PC-3 (cell line): ENCODE data around the gene TEX9.

ENCODE experiments used
- CTCF ChIP-seq: fragments of 300-600 bp; sonication (generic); conservative IDR thresholded peaks from 2 replicates; pipeline ENCODE4 v1.5.1; 2017; ENCODE audit warnings: antibody characterized with exemption, low read depth, mild to moderate bottlenecking, low read length
- EZH2 ChIP-seq: fragments of 300-600 bp; sonication (generic); IDR thresholded peaks from one replicate; pipeline ENCODE4 v1.6.1; 2017; ENCODE audit warnings: antibody characterized with exemption, mild to moderate bottlenecking, low read length; ENCODE audit not compliant: unreplicated experiment

DNA sequence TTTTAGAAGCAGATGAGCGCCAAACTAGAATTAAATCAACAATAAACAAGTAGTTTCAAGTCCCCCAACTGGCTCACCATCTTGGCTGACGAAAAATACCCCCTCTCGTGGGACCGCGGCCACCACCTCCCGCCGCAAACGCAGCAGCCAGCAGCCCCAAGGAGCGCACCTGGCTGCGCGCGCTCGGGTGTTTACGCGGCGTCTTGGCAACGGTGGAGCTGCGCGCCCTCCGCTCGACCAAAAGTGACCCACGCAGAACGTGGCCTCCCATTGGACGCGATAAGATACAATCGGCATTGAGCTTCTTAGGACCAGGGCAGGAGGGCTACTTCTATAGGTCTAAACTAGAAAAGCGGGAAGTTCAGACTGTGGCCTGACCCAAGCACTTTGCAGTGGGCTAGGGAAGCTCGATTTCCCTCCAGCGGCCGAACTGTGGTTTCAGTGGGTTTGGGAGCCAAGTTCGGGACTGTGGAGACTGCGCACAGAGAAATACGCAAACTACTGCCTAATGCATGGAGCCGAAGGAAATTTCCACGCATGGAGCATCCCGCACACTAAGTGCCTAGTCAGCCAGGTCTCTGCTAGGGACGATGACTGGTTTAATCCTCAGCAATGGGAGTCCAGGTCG is 99.8 kb downstream of the TEX9 start, which contains the start of gene MNS1:
- TF ChIP-seq CTCF (no peak), EZH2 (no peak)
